Caki2 (cell line): Measurements from ENCODE around the gene PSMC3. TPM values are rescaled to one million over a fixed set of nuclear protein-coding genes. Genes with fewer than 3 reads are reported as not detected.

Experiments used
- DNase-seq: peaks from one replicate; pipeline ENCODE4 v3.0.0-alpha.2; 2015; ENCODE audit warnings: low read depth
- in situ Hi-C: cut with HindIII; loops from 2 replicates; pipeline ENCODE4 v1.10.0; 2016; ENCODE audit warnings: low sequenced_read_pairs, low pct_unique_long_range_greater_than_20kb, mixed read lengths
- total RNA-seq: library from RNA; depleted of rRNA; stranded (reverse); fragments of >200 nt; shearing (Covaris generic); gene quantifications from 2 replicates; pipeline ENCODE4 v1.2.3, GENCODE V29; 2014; ENCODE audit warnings: low replicate concordance

PSMC3 gene
- total RNA-seq, 1 experiment from 2014 or later, result 77.7 TPM

DNA sequence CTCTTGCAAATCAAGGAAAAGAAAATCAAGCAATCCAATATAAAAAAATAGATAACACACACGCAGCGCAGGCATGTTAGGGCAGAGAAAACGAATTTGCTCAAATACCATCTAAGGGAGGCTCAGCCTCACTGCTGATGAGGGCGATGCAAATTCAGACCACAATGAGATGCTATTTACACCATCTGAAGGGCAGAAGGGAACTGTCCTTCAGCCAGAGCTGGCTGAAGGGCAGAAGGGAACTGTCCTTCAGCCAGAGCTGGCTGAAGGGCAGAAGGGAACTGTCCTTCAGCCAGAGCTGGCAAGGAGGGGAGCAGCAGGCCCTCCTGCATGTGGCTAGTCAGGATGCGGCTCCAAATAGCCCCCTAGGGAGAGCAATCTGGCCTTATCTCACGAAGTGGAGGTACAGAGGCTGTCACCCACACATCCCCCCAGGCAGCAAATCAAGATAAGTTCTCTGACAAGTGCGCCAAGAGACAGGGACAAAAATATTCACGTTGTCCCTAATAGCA is 25.4 kb downstream of the PSMC3 start:
- in situ Hi-C loops, result no loop called here
- DNase-seq, result no peak

DNA sequence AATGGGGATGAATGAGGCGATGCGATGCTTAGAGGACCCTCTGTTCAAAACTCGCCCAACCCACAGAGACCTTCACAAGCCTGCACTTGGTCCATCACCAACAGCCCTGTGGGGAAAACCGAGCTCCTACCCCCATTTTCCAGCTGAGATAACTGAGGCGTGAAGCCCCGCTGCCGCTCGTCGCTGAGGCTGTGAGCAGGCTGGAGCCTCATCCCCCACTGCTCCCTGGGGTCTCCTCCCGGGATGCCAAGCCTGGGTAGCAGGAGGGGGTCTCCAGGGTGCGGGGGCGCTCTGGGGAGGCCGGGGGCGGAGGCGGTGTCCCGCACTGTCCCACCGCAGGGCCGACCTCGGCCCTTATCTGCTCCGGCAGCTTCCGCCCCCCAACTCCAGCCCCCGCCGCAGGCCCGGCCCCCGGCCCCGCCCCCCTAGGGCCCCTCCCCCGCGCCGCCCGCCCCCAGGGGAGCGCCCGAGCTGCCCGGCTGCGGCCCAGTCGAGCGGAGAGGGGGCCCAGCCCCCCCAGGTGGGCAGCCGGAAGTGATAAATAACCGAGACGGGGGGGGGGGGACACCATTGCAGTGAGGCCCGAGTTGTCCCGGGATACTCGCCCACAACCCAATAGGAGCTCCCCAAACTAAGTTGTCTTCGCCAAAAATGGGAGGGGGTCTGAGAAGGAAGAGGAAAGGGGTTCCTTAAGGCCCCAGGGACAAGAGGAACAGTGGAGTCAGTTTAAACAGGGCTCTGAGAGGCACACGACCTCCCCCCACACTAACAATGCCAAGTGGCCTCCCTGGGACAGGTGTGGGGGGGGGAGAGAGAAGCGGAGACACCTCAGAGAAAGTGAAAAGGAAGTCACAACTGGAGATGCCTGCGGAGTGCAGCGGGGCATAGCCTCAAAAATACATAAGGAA is 26.1 kb downstream of the PSMC3 start:
- in situ Hi-C loops, result no loop called here
- DNase-seq, result no peak

- in situ Hi-C loops, result no loop called here
- no peak for DNase-seq
Measured at GRCh38 chr11:47398551-47398950, 27.7 kb downstream of the PSMC3 start.

DNA sequence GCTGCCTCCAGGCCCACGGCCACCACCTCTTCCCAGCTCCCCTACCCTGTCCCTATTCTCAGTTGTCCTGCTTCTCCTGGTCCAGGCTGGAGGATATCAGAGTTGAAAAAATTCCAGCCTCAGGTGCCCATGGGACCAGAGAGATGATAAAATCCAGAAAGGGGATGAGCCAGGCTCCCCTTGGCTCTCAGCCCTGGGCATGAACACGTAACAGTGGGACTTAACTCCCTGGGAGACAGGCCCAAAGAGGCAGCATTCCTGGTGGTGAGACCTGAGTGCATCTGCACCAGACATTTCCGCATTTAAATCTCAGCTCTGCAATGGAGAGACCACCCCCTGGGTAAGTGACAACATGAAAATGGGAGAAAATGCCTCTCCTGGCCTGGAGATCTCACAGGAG is 28.2 kb downstream of the PSMC3 start:
- in situ Hi-C loops, result no loop called here

DNA sequence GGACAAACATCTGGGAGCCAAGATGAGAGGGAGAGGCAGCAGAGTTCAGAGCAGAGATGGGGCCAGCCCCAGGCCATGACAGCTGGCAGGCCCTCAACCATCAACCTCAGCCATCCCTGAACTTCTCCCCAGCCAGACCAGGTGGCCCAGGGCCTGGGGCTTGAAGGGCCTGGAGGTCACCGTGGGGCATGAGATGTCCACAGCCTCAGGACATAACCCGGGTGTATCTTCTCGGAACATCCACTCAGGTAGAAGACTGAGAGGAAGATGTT is 30.3 kb downstream of the PSMC3 start:
- in situ Hi-C loops, result no loop called here
- no peak for DNase-seq

More for the DNA sequence above, 28.2 kb downstream of the PSMC3 start:
- DNase-seq, result no peak

GRCh38 chr11:47395223-47396048 is 30.8 kb downstream of the PSMC3 start:
- DNase-seq, result no peak
- in situ Hi-C loops, result no loop called here

DNA sequence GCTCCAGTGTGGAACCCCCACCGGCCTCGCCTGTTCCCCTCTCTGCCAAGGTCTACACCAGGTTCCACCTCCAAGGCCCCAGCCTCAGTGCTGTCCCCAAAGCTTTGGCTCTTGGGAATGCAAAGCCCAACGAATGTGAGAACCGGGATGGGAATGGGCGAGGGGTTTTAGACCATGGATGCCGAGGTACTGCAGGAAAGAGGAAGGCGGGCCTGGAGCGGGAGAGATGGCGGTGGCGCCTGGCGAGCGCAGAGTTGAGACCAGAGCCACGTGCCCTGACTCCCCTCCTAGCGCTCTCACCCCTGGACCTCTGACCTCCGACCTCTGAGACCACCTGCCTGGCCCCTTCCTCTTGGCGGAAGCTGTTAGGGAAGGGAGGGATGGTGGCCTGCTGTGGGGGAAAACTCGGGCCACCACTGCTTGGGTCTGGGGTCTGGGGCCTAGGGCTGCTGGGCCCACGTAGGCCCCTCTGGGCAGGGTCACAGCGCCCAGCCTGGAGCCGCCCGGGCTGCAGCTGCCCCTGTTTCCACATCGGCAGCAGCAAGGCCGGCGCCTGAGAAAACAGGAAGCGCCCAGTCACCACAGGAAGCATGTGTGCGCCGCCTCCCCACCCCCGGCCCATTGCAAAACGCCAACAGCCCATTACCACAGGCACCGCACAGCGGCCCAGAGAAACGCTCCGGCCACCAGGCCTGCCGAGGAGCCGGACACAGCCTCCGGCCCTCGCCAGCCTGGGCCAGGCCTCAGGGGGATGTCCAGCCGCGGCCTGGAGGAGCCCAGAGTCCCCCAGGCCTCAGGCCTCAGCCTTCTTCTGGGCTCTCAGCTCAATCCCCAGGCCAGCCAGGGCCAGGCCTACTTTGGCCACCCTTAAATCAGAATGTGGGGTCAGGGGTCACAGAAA is 31.7 kb downstream of the PSMC3 start:
- in situ Hi-C loops, result no loop called here
- no peak for DNase-seq

- in situ Hi-C loops, result no loop called here
- no peak for DNase-seq
Measured at GRCh38 chr11:47394050-47394321, 32.3 kb downstream of the PSMC3 start.

GRCh38 chr11:47393163-47394049 is 32.8 kb downstream of the PSMC3 start:
- no peak for DNase-seq
- in situ Hi-C loops, result no loop called here

DNA sequence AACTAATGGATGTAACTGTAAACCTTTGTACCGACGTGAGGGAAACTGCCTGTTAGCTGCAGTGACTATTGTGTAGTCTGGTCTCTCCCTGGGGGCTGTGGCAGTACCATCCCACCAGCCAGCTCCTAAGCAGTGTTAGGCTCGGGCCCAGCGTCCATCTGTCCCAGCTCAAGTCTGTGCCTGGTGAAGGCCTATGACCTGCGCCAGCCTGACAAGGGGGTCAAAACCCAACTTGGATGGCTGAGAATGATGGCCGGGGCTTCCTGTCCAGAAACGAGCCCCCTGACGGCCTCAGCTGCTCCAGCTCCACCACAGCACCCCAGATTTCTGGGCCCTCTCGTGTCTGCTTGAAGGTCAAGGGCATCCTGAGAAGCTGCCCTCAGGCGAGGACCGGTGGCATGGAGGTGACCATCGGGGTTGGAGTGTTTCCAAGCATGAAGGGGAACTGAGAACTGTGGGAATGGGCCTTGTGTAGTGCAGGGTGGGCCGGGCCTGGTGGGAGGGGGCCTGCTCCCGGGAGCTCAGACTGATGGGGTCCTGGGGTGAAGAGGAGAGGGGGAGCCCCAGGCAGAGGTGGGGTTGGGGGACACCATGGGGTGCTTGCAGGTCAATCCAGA is 33.6 kb downstream of the PSMC3 start:
- DNase-seq, result no peak
- in situ Hi-C loops, result no loop called here

DNA sequence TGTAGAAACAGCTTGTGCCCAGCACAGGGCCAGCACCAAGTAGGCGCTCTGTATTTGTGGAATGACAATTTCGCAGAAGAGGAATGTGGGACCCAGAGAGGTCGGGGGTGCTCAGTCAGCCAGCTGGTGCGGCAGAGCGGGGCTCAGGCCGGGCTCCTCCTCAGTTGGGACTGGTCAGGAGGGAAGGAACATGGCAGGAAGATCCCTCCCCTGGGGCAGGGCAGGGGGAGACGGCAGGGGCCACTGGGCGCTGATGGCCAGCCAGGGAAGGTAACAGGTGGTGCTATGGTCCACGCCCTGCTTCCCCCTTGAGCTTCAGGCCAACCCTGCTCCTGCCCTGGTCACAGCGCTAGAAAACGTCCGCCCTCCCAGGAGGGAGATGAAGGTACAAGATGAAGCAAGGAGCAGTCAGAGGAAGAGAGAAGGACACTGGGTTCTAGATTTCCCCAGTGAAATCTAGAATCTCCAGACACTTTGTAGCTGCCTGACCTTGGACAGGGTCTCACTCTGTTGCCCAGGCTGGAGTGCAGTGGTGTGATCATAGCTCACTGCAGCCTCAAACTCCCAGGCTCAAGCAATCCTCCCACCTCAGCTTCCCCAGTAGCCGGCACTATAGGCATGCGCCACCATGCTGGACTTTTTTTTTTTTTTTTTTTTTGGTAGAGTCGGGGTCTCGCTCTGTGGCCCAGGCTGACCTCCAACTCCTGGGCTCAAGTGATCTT is 34.4 kb downstream of the PSMC3 start:
- no peak for DNase-seq
- in situ Hi-C loops, result no loop called here

DNA sequence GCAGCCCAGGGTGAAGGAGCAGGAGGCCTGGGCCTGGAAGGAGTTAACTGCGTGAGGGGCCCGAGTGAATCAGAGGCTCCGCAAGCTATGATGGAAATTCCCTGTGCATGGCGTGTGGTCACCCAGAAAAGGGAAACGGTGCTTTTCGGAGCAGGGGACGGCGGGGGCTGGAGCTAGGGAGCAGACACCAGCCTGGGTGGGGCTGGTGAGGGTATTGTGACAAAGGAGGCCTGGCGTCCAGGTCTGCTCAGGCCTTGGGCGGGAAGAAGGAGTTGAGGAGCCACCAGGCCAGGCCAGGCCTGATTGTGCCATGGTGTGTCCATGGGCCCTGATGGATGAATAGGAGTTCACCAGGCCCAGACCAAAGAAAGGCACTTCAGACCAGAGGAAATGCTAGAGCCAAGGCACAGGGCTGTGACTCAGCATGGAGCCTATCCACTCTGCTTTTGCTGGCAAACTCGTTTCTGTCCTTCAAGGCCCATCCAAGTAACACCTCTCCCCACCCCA is 35.1 kb downstream of the PSMC3 start:
- no peak for DNase-seq
- in situ Hi-C loops, result no loop called here

GRCh38 chr11:47390422-47390760 is 35.8 kb downstream of the PSMC3 start:
- DNase-seq, result no peak
- in situ Hi-C loops, result no loop called here

DNA sequence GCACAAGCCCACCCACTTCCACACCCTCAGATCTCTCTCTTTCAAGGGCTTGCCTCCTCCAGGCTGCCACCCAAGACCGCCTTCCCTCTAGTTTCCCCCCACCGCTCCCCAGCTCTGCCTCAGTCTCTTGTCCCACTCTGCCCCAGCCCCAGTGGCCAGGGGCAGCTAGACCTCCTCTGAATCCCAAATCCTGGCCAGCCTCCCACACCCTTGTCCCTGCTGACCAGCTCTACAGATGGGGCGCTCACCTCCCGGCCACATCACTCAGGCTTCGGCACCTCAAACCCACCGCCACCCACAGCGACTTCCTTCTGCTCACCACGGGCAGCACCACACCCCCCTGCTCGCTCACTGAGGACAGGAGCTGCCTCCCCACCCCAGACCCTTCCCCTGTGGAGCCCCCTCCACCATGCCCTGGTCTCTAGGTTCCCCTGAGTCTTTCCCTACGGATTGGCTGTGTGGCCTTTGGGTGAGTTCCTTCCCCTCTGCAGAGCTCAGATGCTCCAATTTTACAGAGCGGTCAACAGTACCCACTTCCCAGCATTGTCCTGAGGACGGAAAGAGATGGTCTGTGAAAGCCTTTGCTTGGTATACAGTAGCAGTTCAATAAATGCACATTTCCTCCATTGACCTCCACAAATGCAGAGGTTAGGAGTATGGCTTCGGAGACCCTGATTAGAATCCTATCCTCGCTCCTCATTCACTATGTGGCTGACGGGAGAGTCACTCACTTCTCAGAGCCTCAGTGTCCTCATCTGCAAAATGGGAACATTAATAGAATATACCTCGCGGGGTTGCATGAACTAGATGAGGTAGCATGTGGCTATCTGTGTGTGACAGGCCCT is 36.4 kb downstream of the PSMC3 start:
- in situ Hi-C loops, result no loop called here
- no peak for DNase-seq

DNA sequence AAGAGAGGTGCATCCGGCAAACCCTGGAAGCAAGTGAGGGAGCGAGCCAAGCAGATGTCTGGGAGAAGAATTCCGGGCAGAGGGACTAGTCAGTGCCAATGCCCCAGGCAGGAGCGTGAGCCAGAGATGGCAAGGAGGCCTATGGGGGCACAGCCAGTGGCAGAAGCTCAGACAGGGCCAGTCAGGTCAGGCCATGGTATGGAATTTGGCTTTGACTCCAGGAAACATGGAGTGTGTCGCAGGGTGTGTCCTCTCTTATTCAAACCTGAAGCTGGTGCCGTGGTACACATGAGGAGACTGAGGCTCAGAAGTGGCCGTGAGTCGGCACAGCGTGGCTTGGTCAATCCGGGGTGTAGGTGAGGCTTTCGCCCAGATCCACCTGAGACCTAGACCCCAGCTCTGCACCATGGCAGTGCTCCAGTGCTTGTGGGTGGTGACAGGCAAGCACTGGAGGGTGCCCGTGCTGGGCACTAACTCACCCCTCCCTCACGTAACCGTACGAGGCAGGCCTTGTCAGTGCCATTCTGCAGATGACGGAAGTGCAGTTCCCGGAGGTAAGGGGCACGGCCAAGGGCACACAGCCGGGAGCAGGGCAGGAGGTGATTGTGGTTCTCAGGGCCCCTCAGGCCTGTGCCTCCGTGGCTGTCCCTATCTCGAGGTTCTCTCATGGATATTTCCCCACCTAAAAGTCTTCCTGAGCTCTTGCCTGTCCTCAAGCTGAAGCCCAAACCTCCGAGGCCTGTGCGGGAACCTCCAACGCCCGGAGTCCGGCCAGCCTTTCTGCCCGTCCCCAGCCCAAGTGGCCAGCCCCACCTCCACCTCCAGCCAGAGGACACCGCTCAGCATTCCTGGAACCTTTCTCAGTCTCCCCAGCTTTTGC is 37.3 kb downstream of the PSMC3 start:
- no peak for DNase-seq
- in situ Hi-C loops, result no loop called here
